ENCODE data around the gene WDR20.
A peak's percentile ranks its signal among the peaks of the same experiment; 100 is the strongest.
"Not testable (repeated sequence)": the region's sequence is repeated elsewhere in the genome, so short reads cannot be mapped to it uniquely, and the experiment has no call there.

Gene WDR20

GRCh38 chr14:102222751-102223150 lies 83.1 kb downstream of the WDR20 start:
- DNase-seq, result no peak

- DNase-seq, result no peak
Measured at GRCh38 chr14:102223682-102224081, 84.0 kb downstream of the WDR20 start.

- DNase-seq, result no peak
Measured at GRCh38 chr14:102225386-102225785, 85.7 kb downstream of the WDR20 start.

GRCh38 chr14:102225936-102226335 lies 86.2 kb downstream of the WDR20 start:
- no peak for DNase-seq

- DNase-seq, result no peak
Measured at GRCh38 chr14:102226356-102227125, 86.8 kb downstream of the WDR20 start.

GRCh38 chr14:102227184-102227964 lies 87.7 kb downstream of the WDR20 start:
- DNase-seq, result no peak

GRCh38 chr14:102229071-102229738 lies 89.5 kb downstream of the WDR20 start:
- DNase-seq, result no peak

- DNase-seq, result no peak
Measured at GRCh38 chr14:102229739-102230092, 90.0 kb downstream of the WDR20 start.

GRCh38 chr14:102230481-102231210 lies 90.9 kb downstream of the WDR20 start:
- no peak for DNase-seq

GRCh38 chr14:102231476-102232347 lies 92.0 kb downstream of the WDR20 start:
- DNase-seq, result no peak

- no peak for DNase-seq
Measured at GRCh38 chr14:102232348-102232625, 92.6 kb downstream of the WDR20 start.

GRCh38 chr14:102233081-102233480 lies 93.4 kb downstream of the WDR20 start:
- DNase-seq, result no peak

GRCh38 chr14:102234331-102235264 lies 94.9 kb downstream of the WDR20 start:
- no peak for DNase-seq

- peak; percentile 77 for DNase-seq
Measured at GRCh38 chr14:102235275-102235897, 95.7 kb downstream of the WDR20 start.

GRCh38 chr14:102236026-102236425 lies 96.3 kb downstream of the WDR20 start:
- no peak for DNase-seq

- DNase-seq, result no peak
Measured at GRCh38 chr14:102238131-102238530, 98.4 kb downstream of the WDR20 start.

- DNase-seq, result no peak
Measured at GRCh38 chr14:102238766-102239165, 99.1 kb downstream of the WDR20 start.

- no peak for DNase-seq
Measured at GRCh38 chr14:102239231-102239630, 99.5 kb downstream of the WDR20 start.

GRCh38 chr14:102240481-102240880 lies 100.8 kb downstream of the WDR20 start:
- not testable (repeated sequence) for DNase-seq

- no peak for DNase-seq
Measured at GRCh38 chr14:102241147-102241546, 101.5 kb downstream of the WDR20 start.

- not testable (repeated sequence) for DNase-seq
Measured at GRCh38 chr14:102243795-102244194, 104.1 kb downstream of the WDR20 start.
